GM18502 (cell line): Measurements from ENCODE around the gene OR8H3.
"Not testable (repeated sequence)": the region's sequence is repeated elsewhere in the genome, so short reads cannot be mapped to it uniquely, and the experiment has no call there.

Source experiments
- ATAC-seq: cut with Tn5 transposase; IDR thresholded peaks from one replicate; pipeline ENCODE4 v1.9.1; 2021; ENCODE audit warnings: mild to moderate bottlenecking; ENCODE audit not compliant: unreplicated experiment, poor library complexity

OR8H3 gene, protein sequence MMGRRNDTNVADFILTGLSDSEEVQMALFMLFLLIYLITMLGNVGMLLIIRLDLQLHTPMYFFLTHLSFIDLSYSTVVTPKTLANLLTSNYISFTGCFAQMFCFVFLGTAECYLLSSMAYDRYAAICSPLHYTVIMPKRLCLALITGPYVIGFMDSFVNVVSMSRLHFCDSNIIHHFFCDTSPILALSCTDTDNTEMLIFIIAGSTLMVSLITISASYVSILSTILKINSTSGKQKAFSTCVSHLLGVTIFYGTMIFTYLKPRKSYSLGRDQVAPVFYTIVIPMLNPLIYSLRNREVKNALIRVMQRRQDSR

DNA sequence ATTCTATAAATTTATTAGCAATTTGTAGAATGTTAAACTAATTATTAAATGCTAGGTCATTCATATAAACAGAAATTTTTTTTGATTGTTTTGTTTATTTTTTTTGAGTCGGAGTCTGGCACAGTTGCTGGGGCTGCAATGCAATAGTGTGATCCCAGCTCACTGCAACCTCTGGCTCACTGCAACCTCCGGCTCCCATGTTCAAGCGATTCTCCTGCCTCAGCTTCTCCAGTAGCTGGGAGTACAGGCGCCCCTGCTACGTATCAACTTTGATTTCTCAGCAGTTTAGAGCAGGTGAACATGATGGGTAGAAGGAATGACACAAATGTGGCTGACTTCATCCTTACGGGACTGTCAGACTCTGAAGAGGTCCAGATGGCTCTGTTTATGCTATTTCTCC lies at the start of gene OR8H3:
Gene OR8H3, plus strand, starts transcription at position 301 of the 400 bp plus-strand sequence. Its CDS starts 0 bp downstream, at position 301.
- ATAC-seq = no peak

DNA sequence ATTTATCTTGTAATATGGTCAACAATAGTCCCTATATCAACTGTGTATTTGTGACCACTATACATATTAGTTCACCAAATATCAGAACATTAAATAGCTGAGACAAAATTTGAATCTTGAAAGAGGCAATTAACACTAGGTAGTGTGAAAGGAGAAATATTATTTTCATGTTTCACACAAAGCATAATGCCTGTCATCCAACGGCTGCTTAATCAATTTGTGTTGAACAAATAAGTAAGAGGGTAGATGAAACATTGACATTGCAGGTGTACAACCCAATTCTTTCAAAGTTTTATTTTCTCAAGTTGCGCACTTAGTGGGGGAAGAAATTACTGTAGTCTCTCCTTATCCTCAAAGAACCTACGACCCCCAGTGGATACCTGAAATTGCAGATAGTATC lies 32.5 kb upstream of the OR8H3 start:
- no peak for ATAC-seq

DNA sequence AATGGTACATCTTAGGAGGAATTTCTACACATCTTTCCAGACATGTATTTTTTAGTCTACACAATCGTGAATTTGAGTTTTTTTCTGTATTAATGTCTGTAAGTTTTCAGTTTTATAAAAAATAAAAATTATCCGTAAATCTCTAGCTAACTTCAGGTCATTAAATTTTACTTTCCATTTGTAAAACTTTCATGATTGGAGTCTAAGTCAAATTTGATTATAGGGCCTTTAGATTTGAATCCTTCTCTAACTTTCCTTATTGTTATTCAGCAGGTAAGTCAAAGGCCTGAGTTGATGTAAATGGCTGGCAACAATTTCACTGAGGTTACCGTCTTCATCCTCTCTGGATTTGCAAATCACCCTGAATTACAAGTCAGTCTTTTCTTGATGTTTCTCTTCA lies 29.2 kb upstream of the OR8H3 start, which contains the start of gene OR8I2:
Gene OR8I2, plus strand, starts transcription at position 301 of the 400 bp plus-strand sequence. Its CDS starts 0 bp downstream, at position 301.
- no peak for ATAC-seq

DNA sequence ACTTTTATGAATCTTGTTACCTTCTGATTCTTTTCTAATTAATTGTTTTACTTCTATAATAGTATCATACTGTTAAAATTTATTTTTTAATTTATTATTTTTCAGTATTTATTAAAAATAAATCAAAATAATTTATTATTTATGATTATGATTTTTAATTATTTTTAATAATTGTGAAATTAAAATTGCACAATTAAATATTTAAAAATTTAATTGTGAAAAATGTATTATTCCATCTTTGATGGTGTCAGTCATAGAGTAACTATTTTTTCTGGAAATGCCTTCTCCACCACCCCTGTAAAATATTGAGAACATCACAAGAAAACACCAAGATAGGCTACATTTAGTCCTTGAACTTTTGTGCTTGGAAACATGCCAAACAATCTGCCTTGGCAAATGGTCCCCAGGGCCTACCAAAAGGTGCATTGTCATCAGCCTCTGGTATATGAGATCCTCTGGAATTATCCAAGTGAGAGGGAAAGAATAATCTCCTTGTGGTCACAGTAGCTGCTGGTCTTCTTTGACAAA lies 18.9 kb upstream of the OR8H3 start, which contains the start of gene OR8H2:
Gene OR8H2, plus strand, starts transcription at position 478 of the 528 bp plus-strand sequence. CDS start 1,356 bp downstream, outside the sequence.
- ATAC-seq = no peak

DNA sequence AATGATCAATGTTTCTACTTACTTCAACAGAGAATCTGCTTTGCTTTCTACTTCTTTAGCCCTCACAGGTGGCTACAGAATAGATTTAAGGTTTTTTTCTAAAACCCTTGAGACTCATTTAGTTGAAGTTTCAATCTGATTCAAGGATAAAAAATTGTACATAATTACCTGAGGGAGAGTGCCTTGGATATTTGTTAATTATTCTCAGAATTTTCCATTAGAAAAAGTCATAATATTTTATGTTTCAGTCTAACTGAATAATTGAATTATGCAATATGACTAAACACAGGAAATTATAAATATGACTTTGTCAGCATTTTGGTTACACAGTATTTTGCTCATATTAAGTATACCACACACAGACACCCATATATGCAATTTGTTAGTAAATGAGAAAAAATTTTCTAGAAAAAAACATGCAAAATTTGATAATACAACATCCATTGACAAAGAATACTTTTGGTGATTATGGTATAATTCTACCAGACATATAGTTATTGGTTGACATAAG lies 18.0 kb downstream of the OR8H3 start, which contains the start of gene OR8J3:
Gene OR8J3, minus strand, starts transcription at position 51 of the 511 bp plus-strand sequence. CDS start 2,483 bp downstream, outside the sequence.
- no peak for ATAC-seq

DNA sequence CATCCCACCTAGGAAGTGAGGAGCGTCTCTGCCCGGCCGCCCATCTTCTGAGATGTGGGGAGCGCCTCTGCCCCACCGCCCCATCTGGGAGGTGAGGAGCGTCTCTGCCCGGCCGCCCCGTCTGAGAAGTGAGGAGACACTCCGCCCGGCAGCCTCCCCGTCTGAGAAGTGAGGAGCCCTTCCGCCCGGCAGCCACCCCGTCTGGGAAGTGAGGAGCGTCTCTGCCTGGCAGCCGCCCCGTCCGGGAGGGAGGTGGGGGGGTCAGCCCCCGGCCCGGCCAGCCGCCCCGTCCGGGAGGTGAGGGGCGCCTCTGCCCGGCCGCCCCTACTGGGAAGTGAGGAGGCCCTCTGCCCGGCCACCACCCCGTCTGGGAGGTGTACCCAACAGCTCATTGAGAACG lies 21.5 kb downstream of the OR8H3 start:
- not testable (repeated sequence) for ATAC-seq

DNA sequence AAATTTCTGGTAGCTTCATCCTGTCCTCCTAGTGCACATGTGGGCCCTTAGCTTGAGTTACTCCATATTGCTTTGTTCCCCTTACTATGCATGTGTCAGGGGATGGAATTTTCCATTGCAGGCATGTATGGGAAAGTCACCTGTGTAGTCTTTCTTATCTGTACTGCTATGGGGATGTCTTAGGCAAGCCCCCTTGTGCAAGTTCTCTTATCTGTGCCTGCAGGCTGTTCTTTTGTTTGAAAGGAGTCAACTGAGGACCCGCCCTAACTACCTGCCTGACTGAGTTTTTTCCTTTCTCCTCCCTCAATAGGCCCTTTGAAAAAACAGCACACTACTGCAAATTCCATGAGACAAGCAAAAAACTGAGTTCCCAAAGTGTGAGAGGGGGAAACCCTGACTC lies 29.2 kb downstream of the OR8H3 start:
- ATAC-seq = no peak

DNA sequence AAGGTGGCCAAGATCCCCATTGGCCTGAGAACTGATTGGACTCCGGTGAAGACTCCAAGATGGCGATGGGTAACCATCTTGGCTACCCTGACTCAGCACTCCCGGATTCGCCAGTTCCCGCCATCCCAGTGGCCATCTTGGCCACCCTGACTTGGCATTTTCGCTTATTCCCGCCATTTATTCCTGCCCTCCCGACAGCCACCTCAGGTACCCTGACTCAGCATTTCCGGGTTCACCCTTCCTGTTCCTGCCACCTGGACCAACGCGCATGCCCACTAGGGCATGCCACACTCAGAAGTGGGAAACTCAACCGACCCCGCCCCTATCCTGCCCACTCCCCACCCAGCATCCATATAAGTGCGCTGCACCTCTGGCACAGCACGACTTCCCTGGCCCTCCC lies 30.2 kb downstream of the OR8H3 start:
- no peak for ATAC-seq

DNA sequence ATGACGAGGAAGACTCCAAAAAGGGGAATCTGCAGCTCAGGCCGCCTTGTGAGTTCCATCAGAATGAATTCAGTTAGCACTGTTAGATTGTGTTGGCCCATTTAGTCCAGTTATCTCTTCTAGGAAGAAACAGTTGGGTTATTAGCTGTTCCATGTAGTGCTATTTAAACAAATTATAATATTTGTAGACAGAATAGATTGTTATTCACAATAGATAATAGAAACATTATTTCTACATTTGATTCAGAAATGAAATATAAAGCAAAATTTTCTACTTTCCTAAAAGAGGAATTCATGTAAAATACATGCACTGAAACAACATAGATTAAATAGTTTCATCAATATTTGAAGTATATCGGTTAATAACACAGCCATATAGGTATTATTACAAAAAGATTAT lies 38.0 kb downstream of the OR8H3 start, which contains the start of gene OR8K5:
Gene OR8K5, minus strand, starts transcription at position 101 of the 400 bp plus-strand sequence. Its CDS starts 0 bp downstream, at position 101.
- no peak for ATAC-seq

DNA sequence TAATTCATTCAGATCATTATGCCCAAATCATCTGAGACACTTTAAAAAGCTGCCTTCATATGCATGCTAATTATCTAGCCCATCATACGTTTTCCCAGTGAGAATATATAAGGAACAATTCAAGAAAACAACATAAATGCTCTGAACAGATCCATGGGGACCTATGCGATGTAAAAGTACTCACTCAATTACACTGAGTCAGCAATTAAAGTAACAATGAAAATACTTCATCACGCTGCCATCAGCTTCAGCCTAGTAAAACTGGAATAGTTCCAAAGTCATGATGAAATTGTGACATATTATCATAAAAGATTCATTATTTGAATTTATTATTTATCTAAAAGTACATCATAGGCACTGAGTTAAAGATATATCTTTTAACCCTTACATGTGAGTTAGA lies 41.6 kb downstream of the OR8H3 start:
- ATAC-seq = no peak

DNA sequence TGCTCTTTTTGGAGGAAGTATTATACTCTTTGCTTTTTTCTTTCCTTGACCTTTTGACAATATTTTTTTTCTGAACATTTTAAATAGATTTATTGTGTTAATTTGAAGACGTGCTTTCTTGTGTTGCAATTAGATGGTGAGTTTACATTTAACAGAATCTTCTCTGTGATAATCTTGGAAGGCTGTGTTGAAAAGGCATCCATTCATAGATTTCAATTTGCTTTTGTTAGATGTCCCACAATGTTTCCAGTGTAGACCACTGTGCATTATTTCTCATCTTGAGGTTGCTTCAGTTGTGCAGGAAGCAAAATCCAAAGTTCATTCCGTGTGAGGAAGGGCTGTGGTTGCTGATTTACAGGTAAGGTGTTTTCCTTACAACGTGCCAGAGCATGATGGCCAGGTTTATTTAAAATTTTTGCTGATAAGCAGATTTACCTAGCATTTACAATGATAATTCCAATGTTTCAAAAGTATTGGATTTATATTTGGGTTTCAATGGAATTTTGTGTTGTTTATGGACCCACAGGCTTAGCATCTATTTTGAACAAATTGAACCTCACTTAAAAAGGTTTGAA lies 50.2 kb downstream of the OR8H3 start:
- no peak for ATAC-seq
